Measurements from ENCODE around the gene SAMM50.

Gene SAMM50

DNA sequence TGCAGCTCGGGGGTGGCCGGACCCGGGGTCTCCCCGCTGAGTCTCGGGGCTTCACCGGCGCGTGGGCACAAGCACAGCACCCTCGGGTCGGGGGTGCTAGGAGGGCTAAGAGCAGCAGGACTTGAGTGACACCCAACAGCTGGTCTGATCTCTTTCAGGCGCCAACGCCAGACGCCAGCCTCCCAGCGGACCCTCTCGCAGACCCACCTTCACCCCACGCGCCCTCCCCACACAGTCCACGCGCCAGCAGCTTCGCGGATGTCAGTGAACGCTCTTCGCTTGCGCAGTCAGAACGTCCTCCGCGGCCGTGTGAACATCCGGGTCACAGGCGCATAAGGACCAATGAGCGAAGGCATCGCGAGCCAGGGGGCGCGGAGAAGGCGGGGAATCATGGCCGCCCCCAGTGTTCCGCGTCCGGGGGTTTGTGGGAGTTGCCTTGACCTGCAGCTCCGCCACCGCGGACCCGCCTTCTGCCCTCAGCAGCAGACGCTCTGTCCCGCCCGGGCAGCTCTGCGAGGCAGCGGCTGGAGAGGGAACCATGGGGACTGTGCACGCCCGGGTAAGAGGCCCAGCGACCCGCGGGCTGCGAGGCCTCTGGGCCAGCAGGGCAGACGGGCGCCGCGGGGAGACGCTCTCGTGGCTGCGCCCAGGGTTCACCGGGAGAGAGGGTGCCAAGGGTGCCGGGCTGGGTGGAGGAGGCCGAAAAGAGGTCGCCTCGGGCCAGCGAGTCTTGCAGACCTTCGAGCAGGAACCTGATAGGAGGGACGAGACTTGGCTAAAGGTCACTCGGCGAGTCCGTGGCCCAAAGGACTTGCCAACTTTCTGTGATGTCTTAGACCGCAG is at the start of gene SAMM50:
Gene SAMM50 (plus strand): TSS at position 403 of the 843 bp plus-strand sequence. CDS start 136 bp downstream, at position 539.
- H3K4me3 ChIP-seq (ENCODE audit: low read length): peak within 1 kb of the TSS; percentile 95
- no peak for TF ChIP-seq ZNF274 (IDR thresholded peaks at IDR 0.05; ENCODE audit: low read depth, low read length)

GRCh38 chr22:43905681-43906080 is 49.6 kb upstream of the SAMM50 start:
- H3K4me3 ChIP-seq (ENCODE audit: low read length): no peak overlapping the region
- TF ChIP-seq ZNF274 (IDR thresholded peaks at IDR 0.05; ENCODE audit: low read depth, low read length): no peak

DNA sequence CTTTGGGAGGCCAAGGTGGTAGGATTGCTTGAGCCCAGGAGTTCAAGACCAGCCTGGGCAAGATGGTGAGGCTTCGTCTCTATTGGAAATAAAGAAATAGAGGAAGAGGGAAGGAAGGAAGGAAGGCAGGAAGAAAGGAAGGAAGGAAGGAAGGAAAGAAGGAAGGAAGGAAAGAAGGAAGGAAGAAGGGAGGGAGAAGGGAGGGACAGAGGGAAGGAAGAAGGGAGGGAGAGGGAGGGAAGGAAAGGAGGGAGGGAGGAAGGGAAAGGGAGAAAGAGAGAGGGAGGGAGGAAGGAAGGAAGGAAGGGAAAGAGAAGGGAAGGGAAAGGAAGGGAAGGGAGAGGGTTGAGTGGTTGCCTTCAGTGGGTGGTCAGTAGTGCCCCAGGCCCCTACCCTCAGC is 45.5 kb upstream of the SAMM50 start:
- no peak overlapping the region for H3K4me3 ChIP-seq (ENCODE audit: low read length)
- TF ChIP-seq ZNF274 (IDR thresholded peaks at IDR 0.05; ENCODE audit: low read depth, low read length): no peak

- H3K4me3 ChIP-seq (ENCODE audit: low read length): no peak overlapping the region
Measured at GRCh38 chr22:43910178-43910695, 45.0 kb upstream of the SAMM50 start.

GRCh38 chr22:43911351-43911750 is 43.9 kb upstream of the SAMM50 start:
- no peak for TF ChIP-seq ZNF274 (IDR thresholded peaks at IDR 0.05; ENCODE audit: low read depth, low read length)
- no peak overlapping the region for H3K4me3 ChIP-seq (ENCODE audit: low read length)

More at GRCh38 chr22:43910178-43910695, 45.0 kb upstream of the SAMM50 start:
- no peak for TF ChIP-seq ZNF274 (IDR thresholded peaks at IDR 0.05; ENCODE audit: low read depth, low read length)

DNA sequence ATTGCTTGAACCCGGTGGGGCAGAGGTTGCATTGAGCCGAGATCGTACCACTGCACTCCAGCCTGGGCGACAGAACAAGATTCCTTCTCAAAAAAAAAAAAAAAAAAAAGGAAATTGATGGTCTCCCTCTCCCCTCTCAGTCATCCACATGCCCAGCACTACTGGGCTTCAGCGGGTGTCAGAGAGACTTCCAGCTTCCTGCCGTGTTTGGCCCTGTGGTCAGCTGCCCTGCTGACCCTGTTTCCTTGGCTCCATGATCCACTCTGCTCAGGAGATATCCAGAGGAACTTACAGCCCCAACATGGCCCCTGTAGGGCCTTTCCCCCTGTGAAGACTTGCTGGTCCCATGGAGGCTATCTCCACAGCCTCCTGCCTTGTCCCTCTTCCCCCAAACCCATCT is 37.7 kb upstream of the SAMM50 start:
- TF ChIP-seq ZNF274 (IDR thresholded peaks at IDR 0.05; ENCODE audit: low read depth, low read length): no peak
- no peak overlapping the region for H3K4me3 ChIP-seq (ENCODE audit: low read length)

GRCh38 chr22:43919106-43919973 is 35.9 kb upstream of the SAMM50 start:
- no peak overlapping the region for H3K4me3 ChIP-seq (ENCODE audit: low read length)
- TF ChIP-seq ZNF274 (IDR thresholded peaks at IDR 0.05; ENCODE audit: low read depth, low read length): no peak

DNA sequence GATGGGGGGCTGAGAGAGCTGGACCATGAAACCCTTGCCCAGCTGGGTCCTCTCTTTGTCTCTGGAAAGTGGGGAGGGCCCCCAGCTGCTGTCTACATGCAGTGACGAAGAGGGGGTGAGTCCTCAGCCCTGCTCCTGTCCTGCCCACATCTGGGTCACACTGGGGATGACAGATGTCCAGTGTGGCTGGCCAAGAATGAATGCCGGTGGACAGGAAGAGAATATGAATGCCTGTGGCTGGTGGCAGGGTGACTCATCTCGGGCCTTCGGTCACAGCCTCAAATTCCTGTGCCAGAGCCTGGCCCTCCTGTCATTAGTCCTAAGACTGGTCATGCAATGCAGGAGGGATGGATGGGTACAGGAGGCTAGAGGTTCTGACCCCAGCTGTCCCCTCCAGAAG is 33.9 kb upstream of the SAMM50 start:
- H3K4me3 ChIP-seq (ENCODE audit: low read length): no peak overlapping the region
- no peak for TF ChIP-seq ZNF274 (IDR thresholded peaks at IDR 0.05; ENCODE audit: low read depth, low read length)

DNA sequence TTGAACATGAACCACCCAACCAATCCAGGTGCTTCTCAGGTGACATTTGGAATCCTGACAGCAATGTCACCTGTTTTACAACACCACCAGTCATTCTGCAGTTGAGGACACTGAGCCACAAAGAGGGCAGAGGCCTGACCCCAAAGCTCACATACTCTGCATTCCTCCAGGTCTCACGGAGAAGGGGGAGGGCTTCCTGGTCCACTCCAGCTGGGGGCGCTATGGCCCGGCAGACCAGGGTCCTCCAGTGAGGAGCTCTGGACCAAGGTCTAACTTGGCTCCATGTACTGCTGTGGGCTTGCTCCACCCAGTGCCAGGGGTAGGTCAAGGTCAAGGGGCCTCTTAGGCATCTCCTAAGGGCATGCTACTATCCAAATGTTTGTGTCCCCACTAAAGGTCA is 33.1 kb upstream of the SAMM50 start:
- H3K4me3 ChIP-seq (ENCODE audit: low read length): no peak overlapping the region
- TF ChIP-seq ZNF274 (IDR thresholded peaks at IDR 0.05; ENCODE audit: low read depth, low read length): no peak

DNA sequence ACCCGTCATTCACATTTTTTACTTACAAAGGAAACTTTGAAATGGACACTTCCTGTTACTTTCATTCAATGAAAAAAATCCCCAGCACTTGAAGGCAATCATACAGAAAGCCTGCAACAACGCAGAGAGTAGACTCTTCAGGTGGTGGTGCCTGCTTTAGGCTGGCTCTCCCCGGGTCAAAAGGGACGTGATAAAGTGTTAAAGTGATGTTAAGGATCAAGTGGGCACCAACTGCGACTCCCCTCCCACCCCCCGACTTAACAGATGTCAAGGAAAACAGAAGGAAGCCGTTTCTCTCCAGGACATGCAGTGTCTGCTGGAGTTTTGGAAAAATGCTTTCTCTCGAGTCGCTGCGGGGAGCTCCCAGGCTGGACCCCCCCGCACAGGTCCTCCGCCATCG is 32.1 kb upstream of the SAMM50 start:
- peak overlapping the region; percentile 45; the same call in 1 of the 2 replicates for H3K4me3 ChIP-seq (ENCODE audit: low read length)

DNA sequence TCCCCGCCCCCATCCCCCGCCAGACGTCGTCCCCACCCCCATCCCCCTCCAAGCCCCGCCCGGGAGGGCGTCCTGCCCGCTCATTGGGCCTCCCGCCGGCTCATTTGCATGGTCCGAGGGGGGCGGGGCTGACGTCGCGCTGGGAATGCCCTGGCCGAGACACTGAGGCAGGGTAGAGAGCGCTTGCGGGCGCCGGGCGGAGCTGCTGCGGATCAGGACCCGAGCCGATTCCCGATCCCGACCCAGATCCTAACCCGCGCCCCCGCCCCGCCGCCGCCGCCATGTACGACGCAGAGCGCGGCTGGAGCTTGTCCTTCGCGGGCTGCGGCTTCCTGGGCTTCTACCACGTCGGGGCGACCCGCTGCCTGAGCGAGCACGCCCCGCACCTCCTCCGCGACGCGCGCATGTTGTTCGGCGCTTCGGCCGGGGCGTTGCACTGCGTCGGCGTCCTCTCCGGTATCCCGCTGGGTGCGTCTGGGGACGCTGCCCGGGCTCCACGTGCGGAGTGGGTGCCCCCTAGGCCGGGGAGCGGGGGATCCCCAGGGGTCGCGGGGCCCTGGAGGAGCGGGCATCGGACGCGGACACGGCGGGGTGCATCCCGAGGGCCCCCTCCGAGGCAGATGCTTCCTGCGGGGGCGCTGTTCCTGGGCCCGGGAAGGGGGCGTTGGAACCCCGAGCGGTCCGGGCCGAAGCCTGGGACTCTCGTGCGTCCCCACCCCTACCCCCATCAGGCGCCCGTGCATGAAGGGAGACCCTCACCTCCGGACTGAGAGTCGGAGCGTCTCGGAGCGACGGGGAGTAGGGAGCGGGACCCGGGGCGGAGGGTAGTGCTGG is 31.4 kb upstream of the SAMM50 start, which contains the start of gene PNPLA3:
Gene PNPLA3 (plus strand): TSS at position 175 of the 834 bp plus-strand sequence. CDS start 107 bp downstream, at position 282.
- H3K4me3 ChIP-seq (ENCODE audit: low read length): peak within 1 kb of the TSS; percentile 53; the same call in 1 of the 2 replicates
- no peak for TF ChIP-seq ZNF274 (IDR thresholded peaks at IDR 0.05; ENCODE audit: low read depth, low read length)

More for the DNA sequence above, 32.1 kb upstream of the SAMM50 start:
- TF ChIP-seq ZNF274 (IDR thresholded peaks at IDR 0.05; ENCODE audit: low read depth, low read length): no peak

DNA sequence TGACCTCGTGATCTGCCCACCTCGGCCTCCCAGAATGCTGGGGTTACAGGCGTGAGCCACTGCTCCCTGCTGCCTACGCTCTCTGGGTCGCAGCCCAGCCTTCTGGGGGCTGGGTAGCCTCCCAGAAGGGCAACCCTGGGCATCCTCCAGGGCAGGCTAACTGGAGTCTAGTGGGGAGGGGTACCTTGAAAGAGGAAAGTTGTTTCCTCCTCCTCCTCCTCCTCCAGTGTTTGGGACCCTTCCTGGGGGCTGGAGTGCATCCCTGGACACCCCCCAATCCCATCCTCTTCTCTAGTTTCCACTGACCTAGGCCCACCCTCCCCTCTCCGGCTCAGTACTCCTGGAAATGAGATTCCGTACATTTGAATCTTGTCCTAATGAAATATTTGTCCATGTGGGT is 30.4 kb upstream of the SAMM50 start:
- H3K4me3 ChIP-seq (ENCODE audit: low read length): no peak overlapping the region
- no peak for TF ChIP-seq ZNF274 (IDR thresholded peaks at IDR 0.05; ENCODE audit: low read depth, low read length)
